AG10803 (cell line): Measurements from ENCODE around the gene RFX8.
A peak's percentile ranks its signal among the peaks of the same experiment; 100 is the strongest.

Source experiments
- DNase-seq: peaks from one replicate; pipeline ENCODE4 v3.0.0; 2010; ENCODE audit warnings: low read depth
- H3K4me3 ChIP-seq: 2 replicates; pipeline ENCODE4 v1.5.1; 2011; ENCODE audit warnings: mild to moderate bottlenecking, low read length, control low read depth
- TF ChIP-seq, protein P1 (sequence below): conservative IDR thresholded peaks from 2 replicates; pipeline ENCODE4 v1.5.1; 2011; ENCODE audit warnings: mild to moderate bottlenecking, low read length, control low read depth, inconsistent platforms

Gene RFX8

DNA sequence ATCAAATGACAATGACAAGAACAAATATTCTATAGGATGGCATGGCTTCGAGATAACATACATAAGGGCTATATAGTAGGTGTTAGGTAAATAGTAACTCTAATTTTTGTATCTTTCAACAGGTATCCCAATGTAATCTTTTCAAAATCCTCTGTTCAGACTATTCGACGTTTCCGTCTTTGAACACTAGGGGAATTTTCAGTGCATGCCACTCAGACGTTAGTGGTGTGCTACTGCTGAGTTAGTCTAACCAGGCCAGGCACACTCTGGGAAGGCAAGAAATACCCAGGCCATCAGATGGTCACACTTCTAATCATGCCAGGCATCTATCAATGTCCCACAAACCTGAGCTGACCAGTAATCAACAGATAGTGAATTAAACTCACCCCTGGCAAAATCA is 73.0 kb downstream of the RFX8 start:
- no peak for DNase-seq
- no peak overlapping the region for H3K4me3 ChIP-seq
- TF ChIP-seq, protein P1, sequence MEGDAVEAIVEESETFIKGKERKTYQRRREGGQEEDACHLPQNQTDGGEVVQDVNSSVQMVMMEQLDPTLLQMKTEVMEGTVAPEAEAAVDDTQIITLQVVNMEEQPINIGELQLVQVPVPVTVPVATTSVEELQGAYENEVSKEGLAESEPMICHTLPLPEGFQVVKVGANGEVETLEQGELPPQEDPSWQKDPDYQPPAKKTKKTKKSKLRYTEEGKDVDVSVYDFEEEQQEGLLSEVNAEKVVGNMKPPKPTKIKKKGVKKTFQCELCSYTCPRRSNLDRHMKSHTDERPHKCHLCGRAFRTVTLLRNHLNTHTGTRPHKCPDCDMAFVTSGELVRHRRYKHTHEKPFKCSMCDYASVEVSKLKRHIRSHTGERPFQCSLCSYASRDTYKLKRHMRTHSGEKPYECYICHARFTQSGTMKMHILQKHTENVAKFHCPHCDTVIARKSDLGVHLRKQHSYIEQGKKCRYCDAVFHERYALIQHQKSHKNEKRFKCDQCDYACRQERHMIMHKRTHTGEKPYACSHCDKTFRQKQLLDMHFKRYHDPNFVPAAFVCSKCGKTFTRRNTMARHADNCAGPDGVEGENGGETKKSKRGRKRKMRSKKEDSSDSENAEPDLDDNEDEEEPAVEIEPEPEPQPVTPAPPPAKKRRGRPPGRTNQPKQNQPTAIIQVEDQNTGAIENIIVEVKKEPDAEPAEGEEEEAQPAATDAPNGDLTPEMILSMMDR = no peak

DNA sequence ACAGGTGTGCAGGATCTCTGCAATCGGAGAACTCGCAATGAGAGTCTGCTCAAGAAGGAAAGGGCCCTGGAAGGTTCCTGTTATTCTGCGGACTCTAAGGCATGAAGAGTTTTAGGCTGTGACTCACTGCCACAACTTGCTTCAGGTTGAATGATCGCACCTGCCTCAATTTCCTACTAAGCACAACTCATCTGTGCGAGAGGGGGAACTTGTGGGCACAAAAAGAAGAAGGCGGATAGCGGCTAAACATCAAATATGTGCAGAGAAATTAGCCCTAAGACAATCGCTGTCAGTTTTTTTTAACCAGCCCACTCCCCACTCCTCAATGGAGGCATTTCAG is 73.6 kb downstream of the RFX8 start:
- H3K4me3 ChIP-seq = no peak overlapping the region
- no peak for DNase-seq
- TF ChIP-seq, protein P1 = no peak

DNA sequence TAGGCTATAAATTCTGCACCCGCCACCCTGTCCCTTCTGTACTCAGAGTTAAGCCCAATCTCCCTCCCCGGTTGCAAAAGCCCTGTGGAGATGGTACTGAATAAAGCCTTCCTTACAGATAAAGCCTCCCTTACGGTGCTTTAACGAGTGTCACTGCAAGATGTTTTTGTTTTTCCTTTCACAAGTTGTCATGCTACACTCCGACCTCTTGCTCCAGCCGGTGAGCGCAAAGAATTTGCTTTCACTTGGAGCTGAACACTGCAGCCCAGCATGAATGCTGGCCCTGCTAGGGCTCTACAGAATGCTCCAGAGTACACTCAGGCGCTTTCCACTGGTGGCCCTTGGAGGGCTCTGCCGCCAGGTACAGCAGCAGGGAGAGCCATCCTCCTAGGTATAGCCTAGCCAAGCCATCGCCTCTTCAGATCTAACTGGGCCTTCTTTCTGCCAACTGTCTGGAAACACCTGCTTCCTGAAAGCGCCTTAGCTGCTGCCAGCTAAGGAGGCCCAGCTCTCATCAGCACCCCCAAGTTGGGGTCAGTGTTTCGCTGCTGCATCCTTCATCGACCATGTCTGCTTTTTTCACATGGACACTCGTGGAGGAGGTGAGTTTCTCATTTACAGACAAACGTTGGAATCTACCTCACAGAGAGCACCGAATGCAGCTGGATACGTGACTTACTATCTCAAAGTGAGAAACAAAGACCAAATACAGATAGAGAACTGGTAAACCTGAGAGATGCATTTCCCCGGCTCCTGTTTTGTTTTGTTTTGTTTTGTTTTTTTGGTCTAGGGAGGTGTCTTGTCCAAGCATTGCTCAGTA is 74.2 kb downstream of the RFX8 start:
- DNase-seq = no peak
- TF ChIP-seq, protein P1 = no peak
- H3K4me3 ChIP-seq = no peak overlapping the region

DNA sequence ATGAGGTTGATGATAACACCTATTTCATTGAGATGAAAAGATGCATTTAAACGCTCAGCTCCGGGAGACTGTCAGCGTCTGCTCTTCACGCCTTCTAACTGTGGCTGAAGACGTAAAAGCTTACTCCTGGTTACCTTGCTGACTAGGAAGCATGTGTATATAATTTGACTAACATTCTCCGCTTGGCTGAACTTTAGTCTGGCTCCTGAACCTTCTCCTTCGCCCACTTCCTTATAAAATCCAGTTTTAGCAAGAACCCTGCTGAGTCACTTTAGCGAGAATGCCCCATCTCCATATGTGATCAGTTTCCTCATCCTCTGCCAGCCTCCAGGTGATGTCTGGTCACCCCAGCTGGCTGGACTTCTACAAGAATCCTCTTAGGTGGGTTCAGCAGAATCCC is 74.9 kb downstream of the RFX8 start:
- TF ChIP-seq, protein P1 = no peak
- no peak for DNase-seq
- H3K4me3 ChIP-seq = no peak overlapping the region

DNA sequence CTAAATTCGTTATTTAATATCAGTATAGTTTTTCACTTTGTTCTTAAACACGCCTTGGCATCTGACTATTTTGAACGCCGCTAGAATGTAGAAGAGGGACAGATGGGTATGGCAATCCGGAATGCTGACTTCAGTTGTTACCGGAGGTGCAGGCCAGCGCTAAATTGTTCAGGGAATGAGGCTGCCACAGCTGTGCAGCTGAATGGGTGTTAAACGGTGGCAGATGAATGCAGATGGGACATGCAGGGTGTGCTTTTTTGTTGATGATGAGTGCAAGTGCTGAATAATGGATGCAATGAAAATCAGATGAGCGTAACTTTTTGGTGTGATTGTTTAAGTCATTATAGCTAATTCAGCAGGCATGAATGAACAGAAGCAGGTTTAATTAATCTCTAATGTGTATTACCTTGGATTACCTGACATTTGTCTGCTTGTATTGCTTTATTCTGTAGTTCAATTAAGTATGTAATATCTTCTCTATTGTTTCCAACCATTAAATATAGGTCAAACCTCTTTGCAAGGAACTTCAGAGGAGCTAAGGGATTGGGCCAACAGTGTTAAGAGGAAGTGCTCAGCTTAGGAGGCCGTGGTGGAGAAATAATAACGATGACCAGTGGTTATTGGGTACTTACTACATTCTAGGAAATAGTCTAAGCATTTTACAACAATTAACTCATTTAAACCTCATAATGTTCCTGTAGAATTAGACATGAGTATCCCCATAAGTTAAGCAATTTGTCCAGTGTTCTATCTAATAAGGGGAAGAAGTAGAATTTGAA is 75.7 kb downstream of the RFX8 start:
- DNase-seq = no peak
- TF ChIP-seq, protein P1 = no peak
- H3K4me3 ChIP-seq = no peak overlapping the region

DNA sequence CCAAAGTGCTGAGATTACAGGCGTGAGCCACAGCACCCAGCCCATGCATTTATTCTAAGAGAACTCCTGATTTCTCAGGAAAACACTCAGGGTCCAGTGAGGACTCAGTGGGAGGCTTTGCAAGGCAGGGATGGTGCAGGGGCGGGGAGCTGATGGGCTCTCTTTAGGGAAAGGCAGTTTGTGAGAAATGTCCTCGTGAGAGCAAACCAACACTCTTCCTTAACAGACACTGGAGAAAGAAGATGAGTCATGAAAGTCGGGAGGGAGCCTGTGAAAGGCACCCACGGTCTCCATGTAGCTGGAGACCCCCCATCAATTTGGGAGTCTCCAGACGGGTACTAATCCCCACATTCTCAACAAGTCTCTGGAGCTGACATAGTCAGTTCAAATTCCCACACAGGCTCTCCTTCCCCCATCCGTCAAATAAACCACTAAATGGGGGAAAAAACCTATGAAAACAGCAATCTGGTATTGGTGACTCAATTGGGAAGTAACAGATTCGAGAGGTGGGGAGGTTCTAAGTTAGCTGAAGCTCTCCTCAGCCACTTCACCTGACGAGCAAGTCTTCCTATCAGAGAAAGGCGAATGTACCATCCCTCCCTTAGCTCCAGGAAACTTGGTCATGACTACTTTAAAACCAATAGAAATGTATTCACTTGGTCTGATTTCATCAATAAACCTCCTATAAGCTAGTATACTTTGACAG is 76.6 kb downstream of the RFX8 start:
- TF ChIP-seq, protein P1 = no peak
- DNase-seq = no peak
- H3K4me3 ChIP-seq = no peak overlapping the region

DNA sequence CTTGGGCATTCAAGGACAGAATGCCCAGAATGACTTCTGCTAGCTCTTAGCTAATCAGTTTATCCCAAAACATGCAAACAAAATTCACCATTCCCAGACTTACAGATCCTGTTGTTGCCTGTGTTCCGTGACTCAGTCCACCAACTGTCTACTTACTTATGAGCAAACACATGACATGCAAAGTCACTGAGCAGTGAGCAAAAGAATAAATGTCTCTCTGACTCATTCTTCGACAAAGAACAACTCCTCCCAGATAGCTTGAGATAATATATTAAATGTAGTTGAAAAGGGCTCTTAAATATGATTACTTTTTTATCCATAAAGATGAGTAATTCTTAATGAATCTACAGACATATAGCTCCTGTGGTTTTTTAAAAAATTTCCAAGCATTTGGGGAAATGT is 78.6 kb downstream of the RFX8 start:
- DNase-seq = peak; percentile 89
- TF ChIP-seq, protein P1 = no peak
- H3K4me3 ChIP-seq = no peak overlapping the region
